ENCODE data around the gene SLC17A1.

The SLC17A1 gene

DNA sequence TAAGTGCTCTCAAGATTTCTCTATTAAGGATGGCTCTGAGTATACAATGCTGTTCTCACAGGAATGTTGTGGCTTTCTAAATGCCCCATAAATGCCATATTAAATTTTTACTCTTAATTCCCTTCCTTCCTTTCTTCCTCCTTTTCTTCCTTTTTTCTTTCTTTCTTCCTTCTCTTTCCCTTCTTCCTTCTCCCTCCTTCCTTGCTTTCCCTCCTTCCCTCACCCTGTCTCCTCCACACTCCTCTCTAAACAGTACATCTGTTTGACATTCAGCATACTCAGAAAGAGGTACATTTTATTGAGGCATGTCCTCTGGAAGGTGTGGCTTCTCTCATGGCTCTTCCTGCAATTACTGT, 433 bp upstream of the SLC17A1 start:
- no peak for DNase-seq

DNA sequence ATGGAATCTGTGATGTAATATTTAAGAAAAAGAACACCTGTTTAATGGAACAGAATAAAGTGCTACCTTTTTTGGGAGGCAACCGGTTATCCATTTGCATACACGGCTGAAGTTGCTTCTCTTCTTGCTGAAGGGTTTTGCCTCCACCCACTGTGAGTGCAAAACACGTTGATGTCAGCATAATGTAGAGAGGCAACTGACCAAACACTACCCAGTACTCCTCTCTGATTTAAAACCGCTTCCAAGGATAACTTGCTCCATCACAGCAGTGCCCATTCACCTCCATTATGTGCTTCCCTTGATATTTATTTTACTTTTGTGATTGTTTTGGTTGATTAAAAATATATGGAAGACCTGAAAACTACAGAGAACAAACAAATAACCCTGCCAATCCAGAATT, 1.4 kb downstream of the SLC17A1 start:
- DNase-seq, result no peak

DNA sequence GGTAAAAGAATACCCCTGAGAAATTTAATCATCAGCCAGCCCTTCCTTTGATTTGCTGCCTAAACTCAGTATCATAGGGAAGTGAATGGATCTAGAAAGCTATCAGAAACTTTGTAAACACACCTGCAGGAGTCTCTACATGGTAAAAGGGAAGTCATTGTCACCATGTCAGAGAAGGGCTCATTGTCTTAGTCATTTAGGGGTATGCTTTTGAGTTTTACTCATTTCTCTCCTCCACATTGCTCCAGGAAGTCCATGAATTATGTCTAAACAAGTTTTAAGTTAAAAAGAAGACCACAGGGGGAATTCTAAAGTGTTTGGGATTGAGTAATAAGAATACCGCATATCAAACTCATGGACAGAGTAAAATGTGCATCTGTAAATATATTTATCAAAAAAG, 2.5 kb downstream of the SLC17A1 start:
- DNase-seq, result no peak

DNA sequence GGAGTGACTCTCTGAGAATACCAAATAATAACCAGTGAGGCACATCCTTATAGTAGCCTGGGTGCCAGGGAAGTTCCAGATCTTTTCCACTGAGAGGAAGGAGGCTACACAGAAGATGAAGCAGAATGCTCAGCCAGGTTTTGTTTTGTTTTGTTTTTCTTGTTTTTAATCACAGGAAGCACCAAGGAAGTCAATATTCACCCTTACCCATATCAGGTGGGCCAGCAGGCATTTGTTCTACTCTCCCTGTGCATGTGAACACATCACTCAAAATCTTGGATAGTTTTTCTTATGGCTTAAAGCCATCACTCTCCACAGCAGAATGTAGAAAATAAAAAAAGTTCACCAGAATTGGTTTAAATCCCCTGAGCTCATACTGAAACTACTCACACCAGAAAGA, 10.5 kb downstream of the SLC17A1 start:
- no peak for DNase-seq

DNA sequence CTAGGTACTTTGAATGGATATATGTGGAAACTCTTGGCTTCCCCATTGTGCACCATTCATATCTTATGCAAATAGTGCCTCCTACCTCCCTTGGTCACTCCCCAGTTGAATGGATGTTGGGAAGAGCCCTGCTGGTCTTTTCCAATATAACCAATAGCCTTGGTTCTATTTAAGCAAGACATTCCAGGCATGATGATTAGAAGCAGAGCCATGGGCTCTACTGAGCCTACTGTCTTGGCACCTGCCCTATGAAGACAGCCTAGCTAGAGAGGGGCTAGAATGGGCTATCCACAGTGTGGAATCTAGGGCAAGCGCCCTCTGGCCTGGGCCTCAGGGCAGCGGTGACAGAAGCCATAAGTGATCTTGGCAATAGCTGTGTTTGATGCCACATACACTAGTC, 15.6 kb downstream of the SLC17A1 start:
- no peak for DNase-seq

DNA sequence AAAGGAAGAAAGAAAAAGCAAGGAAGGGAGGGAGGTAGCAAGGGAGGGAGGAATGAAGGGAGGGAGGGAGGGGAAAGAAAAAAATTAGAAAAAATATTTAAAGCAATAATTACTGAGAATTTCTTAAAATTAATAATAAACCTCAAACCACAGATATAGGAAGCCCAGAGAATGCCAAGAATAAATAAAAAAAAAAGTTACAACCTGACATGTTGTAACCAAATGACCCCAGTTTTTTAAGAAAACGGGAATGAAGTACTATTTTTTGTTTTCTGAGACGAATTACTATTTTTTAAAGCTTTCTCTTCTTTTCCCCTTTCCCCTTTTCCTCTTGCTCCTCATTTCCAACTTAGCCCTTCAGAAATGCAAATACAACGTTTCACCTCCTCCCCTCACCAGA, 16.7 kb downstream of the SLC17A1 start:
- DNase-seq, result no peak

DNA sequence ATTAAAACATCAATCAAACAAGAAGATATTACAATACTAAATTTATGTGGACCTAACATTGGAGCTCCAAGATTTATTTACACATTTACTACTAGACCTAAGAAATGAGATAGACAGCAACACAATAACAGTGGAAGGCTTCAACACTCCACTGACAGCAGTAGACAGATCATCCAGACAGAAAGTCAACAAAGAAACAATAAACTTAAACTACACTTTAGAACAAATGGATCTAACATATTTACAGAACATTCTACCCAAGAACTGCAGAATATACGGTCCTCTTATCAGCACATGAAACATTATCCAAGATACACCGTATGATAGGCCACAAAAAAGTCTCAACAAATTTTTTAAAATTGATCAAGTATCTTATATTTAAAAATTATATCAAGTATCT, 27.0 kb downstream of the SLC17A1 start:
- no peak for DNase-seq

DNA sequence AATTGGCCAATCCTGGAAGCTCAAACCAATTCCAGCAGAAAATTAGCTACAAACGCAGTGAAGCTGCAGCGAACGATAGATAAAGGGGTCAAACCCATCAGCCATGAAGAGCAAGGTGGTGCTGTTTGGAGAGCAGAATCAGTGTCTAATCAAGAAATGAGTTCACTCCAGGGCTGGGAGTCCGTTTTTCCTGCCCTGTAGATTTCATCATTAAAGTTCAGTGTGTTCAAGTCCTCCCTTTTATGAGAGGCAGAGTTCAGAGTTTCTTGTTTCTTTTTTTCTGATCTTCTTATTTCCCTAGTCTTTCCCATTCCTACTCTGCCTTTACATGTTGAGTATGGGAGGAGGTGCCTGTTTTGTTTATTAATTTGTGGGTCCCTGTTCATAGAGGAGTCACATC, 30.4 kb downstream of the SLC17A1 start:
- no peak for DNase-seq

DNA sequence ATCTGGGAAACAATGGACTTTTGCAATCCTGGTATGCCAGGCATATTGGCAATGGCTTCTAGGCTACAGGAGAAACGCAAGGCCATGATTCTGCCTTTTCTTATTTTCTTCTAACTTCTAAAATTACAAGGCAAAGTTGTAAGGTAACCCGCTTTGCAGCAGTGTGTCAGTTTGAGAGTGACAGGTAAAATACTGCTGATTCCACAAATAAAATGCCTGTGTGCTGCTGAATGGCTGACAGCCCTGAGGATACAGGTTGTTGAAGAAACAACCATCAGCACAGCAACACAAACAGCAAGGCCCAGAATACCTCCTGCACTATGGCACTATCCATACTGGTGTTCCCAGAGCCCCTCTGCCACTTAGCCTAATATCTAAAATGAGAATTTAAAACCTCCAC, 37.1 kb downstream of the SLC17A1 start:
- no peak for DNase-seq

DNA sequence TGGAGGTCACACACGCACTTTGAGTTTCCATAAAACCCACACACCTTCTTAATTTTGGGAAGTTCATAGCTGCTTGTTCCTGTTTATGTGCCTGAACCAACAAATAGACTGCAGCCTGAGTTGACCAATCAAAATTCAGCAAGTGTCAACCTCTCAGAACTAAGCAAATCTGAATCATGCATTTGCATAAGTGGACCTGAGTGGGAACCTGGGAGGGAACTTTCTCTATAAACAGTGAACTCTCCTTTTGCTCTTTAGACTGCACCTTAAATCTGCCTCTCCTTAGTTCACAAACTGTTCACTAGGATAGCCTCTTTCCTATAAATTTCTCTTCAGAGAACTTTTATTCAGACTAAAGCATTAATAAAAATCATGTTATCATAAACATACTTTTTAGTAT, 37.9 kb downstream of the SLC17A1 start:
- DNase-seq, result no peak

DNA sequence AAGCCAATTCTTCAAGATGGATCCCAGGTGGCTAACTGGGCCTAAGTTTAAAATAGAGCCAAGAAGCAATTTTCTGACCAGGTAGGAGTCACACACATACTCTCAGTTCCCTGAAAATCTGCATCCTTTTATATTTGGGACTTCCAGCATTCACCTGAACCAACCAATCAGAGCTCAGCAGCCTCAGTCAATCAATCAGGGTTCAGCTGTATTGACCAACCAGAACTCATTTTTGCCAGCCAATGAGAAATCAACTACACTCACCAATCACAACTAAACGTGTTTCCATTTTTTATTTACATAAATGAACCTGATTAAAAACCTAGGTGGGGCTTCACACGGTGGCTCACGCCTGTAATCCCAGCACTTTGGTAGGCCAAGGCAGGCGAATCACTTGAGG, 39.8 kb downstream of the SLC17A1 start:
- DNase-seq, result no peak

DNA sequence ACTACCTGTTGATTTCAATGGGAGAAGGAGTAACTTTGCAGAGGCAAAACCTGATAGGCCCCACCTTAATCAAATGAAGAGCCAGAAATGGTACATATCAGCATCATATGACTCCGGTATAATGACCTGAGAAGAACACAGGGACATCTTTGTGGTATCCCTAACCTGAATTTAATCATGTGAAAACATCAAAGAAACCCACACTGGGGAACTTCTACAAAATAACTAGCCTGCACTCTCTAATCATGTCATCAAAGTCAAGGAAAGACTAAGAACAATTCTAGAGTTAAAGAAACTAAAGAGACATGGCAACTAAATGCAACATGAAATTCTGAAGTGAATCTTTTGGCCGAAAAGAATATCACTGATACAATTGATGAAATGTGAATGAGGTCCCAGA, 42.4 kb downstream of the SLC17A1 start:
- DNase-seq, result no peak

DNA sequence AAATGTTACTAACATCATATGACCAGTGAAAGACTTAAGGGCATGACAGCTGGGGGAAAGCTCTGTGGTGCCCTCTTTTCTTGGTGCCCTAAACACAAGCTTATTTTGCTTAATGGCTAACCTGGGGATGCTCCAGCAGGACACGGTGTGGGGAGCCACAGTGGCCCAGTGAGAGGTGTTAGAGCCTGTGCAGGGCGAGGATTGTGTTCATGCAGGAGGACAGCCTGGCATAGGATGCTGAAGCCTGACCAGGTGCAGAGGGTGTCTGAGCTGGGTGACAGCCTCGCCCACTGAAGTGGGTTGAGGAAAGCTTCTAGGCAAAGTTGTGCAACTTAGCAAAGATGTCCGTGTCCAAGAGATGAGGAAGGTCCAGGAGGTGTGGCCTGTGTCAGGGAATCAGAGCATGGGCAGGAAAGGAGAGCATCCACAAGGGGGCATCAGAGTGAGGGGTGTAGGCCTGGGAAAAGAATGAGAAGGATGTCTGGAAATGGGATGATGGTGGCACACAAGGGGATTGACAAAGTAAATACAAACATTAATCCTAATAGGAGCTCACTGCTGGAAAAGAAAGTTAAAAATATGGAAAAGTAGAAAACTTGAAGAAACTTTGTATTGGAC, 43.4 kb downstream of the SLC17A1 start:
- DNase-seq, result no peak

DNA sequence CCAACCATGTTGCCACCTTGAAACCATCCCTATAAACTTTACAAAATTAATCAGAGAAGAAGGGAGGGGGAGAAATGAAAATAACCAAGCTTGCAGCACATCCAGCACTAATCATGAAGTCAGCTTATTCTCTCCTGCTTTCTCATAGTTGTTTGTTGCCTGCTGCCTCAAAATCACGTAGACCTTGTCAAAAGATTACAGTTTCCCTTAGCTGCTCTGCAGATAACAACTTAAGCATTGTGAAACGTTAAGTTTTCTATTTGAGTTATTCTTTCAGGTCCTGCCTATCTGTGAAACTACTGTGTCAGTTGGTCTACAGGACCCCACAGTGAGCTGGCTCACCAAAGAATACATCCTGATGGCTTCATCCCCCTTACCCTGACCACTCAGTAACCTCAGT, 44.4 kb downstream of the SLC17A1 start:
- DNase-seq, result no peak

DNA sequence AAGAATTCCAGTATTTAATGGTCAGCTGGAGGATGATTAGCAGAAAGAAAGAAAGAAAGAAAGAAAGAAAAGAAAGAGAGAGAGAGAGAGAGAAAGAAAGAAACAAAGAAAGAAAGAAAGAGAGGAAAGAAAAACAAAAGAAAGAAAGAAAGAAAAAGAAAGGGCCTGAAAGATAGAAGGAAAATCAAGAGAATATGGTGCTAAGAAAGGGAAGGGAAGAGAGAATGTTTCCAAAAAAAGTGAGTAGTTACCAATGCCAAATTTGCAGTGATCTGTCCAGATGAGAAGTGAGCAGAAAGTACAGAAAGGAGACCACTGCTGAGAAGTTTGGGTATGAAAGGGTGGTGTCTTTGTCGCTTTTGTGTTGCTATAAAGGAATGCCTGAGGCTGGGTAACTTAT, 50.7 kb downstream of the SLC17A1 start:
- DNase-seq, result no peak

DNA sequence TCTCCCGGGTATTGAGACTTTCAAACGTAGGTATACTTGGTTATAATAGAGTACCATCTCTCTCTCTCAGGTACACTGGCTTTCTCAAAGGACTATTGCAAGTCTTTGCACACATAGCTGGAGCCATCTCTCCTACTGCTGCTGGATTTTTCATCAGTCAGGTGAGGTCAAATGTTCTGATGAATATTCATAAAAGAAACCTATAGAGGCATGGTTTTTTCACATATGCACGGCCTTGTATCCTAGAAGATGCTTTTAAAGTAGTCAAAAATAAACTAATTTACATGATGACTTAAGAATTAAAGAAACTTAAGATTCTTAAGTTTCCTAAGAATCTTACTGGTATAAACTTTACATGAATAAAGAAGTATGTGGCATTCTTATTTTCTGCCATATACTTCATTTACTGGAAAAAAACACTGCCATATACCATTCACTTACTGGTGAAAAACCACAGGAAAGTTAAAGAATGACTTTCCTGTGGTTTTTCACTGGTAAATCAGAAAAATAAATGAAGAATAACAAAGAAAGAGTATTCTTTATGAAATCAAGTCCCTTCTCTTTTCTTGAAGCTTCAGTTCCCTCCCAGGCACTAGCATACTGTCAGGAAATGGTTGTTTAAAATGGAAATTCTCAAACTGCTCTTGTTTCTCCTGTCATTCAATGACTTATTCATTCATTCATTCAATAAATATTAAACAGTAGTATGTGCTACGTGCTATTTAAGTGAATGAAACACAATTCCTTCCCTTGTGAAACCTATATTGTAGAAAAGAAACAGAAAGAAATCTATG, 53.8 kb downstream of the SLC17A1 start:
- DNase-seq, result no peak

DNA sequence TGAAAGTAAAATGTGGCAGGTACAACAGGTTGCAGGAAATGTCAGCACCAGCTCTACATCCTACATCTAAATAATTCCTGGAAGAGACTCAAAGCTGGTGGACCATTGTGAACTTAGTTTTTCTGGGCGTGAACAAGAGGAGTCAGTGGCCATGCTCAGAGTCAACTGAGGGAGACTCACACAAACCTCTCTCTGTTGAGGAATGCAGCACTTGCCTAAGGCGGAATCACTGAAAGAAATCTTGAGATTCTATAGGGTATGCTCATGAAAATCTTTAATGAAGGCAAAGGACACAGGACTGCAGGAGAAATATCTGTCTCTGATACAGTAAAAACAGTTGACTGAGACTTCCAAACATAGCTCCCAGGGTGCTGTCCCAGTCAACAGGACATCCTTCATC, 54.8 kb downstream of the SLC17A1 start:
- DNase-seq, result no peak

DNA sequence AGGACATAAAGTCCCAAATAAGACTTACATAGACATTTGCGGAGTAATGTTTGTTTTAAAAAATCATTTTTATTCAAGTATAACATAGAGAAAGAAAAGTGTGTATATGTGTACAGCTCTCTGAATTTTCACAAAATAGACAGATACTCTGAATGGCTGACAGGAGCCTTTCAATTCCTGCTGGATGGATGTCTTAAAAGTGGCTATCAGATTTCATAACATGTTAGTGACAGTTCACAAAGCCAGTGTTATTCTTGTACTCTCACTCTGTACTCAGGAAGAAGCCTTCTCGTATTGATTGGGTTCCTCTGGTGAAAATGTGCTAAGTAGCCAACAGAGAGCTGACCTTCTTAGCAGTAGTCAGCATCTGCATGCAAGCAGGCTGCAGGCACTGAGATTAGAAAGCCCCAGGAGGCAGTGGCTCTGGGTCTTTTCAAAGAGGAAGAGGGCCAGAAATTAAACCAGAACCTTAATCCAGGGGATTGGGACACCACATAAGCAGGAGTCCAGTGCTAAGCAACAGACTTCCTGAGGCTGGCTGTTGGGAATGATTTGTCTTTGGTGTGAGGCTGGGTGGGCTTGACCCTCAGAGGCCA, 57.6 kb downstream of the SLC17A1 start:
- DNase-seq, result no peak

DNA sequence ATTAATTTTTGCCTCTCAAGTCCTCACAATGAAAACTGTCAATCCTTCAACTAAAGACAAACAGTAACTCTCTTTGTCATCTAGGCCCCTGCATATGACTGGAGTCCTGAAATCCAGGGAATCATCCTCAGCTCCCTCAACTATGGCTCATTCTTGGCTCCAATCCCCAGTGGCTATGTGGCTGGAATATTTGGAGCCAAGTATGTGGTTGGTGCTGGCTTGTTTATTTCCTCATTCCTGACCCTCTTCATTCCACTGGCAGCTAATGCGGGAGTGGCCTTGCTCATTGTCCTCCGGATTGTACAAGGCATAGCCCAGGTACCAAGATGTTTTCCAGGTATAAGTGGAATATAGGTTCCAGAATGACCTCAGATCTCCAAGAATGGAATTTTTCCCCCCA, 61.9 kb downstream of the SLC17A1 start:
- no peak for DNase-seq

DNA sequence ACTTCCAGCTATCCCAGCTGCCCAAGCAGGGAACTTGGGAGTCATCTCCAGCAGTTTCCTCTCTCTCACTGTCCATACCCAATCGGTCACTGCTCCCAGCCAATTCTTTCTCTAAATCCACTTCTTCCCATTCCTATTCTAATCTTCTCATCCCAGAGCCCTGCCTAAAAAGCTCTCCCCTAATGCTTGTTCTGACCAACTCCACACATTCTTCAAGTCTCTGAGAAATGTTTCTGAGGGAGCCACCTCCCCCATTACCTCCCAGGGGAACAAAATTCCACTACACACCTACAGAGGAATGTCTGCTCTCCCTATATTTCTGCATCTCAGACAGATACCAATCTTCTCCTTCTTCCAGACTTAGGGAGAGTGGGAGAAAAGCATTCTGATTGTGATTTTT, 63.3 kb downstream of the SLC17A1 start:
- DNase-seq, result no peak

DNA sequence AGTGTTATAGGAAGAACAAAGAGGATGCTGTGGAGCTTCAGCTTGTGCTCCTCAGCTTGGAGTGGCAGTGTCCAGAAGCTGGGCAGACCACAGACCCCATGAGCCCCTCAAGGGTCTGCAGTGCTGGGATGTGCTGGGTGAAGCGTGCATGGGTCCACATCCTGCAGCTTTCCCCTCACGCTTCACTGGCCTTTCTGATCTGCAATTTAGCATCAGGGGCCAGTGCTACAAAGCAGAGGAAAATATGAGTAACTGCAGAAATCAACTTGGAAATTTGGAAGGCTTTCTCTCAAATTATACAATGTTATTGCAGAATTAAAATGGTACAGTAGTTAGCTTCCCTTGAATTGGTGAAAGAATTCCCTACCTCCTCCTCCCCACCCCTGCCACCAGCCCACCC, 67.2 kb downstream of the SLC17A1 start:
- DNase-seq, result no peak

DNA sequence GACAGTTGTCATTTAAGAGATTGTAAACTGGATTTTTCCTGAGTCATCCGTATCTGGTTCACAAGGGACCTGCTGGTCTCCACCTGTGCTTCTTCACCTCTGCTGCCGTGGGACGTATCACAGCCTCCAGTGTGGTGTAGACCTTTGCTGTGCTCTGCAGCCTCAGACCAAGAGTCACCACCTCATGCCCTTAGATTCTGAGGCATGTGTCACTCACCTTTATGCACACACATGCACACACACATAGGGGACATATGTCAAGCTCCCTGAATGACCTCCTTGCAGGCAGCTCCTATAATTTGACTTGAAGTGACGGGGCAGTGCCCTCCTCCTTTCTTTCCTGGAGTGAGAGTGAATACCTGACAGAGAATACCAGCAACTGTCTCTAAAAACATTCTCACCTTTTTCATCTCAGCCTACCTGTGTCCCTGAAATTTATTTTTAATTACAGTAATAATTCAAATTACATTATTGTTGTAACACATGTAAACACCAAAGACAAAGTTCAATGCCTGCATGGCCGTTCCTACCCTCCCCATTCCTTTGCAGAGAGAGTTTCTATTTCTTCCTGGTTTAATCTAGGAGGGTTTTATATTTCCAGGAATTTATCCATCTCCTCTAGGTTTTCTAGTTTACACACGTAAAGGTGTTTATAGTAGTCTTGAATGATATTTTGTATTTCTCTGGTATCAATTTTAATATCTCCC, 73.8 kb downstream of the SLC17A1 start:
- DNase-seq, result no peak

DNA sequence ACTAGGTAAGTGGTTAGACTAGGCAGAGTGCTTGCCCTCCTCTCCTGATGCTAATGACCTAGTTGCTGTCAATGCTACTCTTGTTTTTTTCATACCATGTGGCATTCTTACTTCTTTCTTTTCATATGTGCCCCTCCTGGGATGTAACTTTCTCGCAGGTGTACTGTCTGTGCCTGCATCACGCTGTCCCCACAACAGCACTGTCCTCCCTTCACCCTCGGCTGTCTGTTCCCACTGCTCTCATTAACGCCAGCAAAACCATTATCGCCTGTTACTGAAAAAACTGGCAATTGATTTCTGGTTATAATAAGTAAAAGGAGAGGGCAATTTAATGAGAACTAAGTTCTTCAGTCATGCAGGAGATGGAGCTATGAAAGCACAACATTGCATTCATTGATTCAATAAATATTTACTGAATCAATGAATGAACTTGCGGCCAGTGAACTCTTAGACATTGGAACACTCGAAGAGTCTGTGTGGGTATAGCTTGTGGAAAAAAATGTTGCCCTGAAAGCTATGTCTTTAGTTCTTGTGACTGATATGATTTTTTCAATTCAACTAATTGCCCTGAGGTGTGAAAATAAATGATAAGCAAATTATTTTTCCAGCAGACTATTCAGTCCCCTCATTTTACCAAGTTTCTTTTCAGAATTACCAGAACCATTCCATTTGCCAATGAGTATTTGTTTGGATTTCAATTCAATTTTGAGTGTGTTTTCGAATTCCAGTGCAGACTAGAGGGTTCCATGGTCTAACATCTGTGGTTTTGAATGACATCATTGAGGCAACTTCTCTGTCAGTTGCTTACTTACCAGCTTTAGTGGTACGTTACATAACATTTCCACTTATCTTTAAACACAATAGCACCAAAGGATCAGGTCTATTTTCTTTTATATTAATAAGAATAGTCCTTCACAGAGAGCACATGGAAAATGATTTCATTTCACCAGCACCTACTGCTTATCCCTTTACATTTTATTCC, 75.2 kb downstream of the SLC17A1 start:
- DNase-seq, result no peak

Measured in activated gamma-delta T cell (primary cell).